Measurements from ENCODE around the gene AQP5.

DNA sequence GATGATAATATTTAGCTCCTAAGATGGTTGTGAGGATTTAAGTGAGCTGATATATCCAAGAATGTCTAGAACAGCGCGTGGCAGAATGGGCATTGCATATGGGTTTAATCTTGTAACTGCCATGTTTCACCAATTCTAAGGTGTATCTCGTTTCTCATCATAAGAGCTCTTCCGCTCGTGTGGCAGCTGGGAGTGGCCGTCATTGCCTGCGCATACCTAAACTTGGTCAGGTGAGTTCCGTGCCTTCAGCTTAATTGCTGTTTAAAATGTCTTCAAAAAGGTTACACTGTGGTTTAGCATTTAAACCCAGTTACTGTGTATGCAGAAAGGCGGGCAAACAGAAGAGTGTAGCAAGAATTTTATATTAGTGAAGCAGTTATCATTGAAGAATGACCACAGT, 15.6 kb upstream of the AQP5 start:
- TF ChIP-seq, protein P1, sequence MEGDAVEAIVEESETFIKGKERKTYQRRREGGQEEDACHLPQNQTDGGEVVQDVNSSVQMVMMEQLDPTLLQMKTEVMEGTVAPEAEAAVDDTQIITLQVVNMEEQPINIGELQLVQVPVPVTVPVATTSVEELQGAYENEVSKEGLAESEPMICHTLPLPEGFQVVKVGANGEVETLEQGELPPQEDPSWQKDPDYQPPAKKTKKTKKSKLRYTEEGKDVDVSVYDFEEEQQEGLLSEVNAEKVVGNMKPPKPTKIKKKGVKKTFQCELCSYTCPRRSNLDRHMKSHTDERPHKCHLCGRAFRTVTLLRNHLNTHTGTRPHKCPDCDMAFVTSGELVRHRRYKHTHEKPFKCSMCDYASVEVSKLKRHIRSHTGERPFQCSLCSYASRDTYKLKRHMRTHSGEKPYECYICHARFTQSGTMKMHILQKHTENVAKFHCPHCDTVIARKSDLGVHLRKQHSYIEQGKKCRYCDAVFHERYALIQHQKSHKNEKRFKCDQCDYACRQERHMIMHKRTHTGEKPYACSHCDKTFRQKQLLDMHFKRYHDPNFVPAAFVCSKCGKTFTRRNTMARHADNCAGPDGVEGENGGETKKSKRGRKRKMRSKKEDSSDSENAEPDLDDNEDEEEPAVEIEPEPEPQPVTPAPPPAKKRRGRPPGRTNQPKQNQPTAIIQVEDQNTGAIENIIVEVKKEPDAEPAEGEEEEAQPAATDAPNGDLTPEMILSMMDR (conservative IDR thresholded peaks at IDR 0.05): no peak
- TF ChIP-seq ZFX (IDR thresholded peaks at IDR 0.05): no peak

Data from C4-2B (cell line).